ENCODE measurements around the gene WNT4.

The WNT4 gene

GRCh38 chr1:22163137-22163536, 20.2 kb upstream of the WNT4 start:
- no peak for DNase-seq

GRCh38 chr1:22159891-22160290, 17.0 kb upstream of the WNT4 start:
- no peak for DNase-seq

GRCh38 chr1:22158654-22159053, 15.8 kb upstream of the WNT4 start:
- no peak for DNase-seq

GRCh38 chr1:22157359-22157966, 14.6 kb upstream of the WNT4 start:
- no peak for DNase-seq

GRCh38 chr1:22155517-22155916, 12.6 kb upstream of the WNT4 start:
- no peak for DNase-seq

- no peak for DNase-seq
Measured at GRCh38 chr1:22154626-22155025, 11.7 kb upstream of the WNT4 start.

- DNase-seq = no peak
Measured at GRCh38 chr1:22153660-22154437, 11.0 kb upstream of the WNT4 start.

GRCh38 chr1:22150923-22151322, 8.0 kb upstream of the WNT4 start:
- DNase-seq = no peak

GRCh38 chr1:22142315-22143064, 407 bp downstream of the WNT4 start:
- no peak for DNase-seq

GRCh38 chr1:22141554-22142314, 1.2 kb downstream of the WNT4 start:
- DNase-seq = no peak

GRCh38 chr1:22140694-22141093, 2.2 kb downstream of the WNT4 start:
- DNase-seq = peak; percentile 46

GRCh38 chr1:22139817-22140216, 3.1 kb downstream of the WNT4 start:
- peak; percentile 49 for DNase-seq

- peak; percentile 67 for DNase-seq
Measured at GRCh38 chr1:22139066-22139594, 3.8 kb downstream of the WNT4 start.

GRCh38 chr1:22137004-22137720, 5.7 kb downstream of the WNT4 start:
- DNase-seq = no peak

GRCh38 chr1:22133931-22134324, 9.0 kb downstream of the WNT4 start:
- no peak for DNase-seq

- peak; percentile 22 for DNase-seq
Measured at GRCh38 chr1:22133247-22133930, 9.5 kb downstream of the WNT4 start.

- DNase-seq = no peak
Measured at GRCh38 chr1:22132517-22133235, 10.2 kb downstream of the WNT4 start.

- DNase-seq = peak; percentile 71
Measured at GRCh38 chr1:22131875-22132486, 10.9 kb downstream of the WNT4 start.

- no peak for DNase-seq
Measured at GRCh38 chr1:22131062-22131461, 11.8 kb downstream of the WNT4 start.

- no peak for DNase-seq
Measured at GRCh38 chr1:22129501-22130117, 13.3 kb downstream of the WNT4 start.
